NCI-H345 treated with DMSO at 0.1 percent for 48 hours (cell line): Measurements from ENCODE around the gene HK2.
A peak's percentile ranks its signal among the peaks of the same experiment; 100 is the strongest.
"Not testable (repeated sequence)": the region's sequence is repeated elsewhere in the genome, so short reads cannot be mapped to it uniquely, and the experiment has no call there.

Experiments used
- DNase-seq: peaks from one replicate; lab custom pipeline; 2025; ENCODE audit not compliant: unreplicated experiment; lab: John Stamatoyannopoulos, UW

HK2 gene

DNA sequence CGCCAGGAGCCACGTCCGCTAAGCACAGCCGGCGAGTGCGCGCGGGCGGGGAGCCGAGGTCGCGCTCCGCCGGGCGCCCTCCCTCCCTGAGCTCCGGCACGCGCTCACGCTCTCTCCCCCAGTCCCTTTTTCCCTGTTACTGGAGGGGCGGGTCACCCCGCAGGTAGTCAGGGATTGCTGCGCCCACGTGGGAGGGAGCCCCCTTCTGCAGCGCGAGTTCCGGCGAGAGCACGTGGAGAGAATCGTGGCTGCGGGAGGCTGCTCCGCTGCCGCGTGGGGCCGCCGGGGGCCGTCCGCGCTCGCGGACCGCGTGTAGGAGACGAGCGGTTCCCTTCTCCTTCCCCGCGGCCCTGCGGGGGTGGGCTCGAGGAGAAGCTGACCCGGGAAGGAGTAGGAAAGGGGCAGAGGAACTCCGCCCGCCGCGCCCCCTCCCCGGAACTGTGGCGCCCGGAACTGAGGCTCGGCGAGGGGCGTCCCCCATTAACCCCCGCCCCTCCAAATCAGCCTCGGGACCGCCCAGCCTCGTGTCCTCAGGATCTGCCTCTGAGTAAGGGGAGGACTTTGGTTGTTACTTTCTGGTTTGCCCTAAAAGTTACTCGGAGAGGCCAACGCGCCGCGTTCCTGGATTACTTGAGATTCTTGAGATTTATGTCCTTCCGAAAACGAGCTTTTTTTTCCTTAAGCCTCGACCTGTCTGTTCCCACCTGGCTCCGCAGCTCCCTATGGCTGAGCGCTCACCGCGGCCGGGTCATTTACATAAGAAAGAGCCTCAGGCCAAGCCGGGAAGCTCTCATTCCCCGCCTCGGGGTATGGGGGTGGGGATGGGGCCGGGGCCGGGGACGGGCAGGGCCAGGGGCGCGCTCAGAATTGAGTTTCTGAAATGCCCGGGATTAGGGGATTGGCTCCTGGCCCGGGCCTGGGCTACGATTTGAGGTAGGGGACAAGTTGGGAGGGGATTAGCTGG lies 1.1 kb downstream of the HK2 start:
- DNase-seq: peak; percentile 40

DNA sequence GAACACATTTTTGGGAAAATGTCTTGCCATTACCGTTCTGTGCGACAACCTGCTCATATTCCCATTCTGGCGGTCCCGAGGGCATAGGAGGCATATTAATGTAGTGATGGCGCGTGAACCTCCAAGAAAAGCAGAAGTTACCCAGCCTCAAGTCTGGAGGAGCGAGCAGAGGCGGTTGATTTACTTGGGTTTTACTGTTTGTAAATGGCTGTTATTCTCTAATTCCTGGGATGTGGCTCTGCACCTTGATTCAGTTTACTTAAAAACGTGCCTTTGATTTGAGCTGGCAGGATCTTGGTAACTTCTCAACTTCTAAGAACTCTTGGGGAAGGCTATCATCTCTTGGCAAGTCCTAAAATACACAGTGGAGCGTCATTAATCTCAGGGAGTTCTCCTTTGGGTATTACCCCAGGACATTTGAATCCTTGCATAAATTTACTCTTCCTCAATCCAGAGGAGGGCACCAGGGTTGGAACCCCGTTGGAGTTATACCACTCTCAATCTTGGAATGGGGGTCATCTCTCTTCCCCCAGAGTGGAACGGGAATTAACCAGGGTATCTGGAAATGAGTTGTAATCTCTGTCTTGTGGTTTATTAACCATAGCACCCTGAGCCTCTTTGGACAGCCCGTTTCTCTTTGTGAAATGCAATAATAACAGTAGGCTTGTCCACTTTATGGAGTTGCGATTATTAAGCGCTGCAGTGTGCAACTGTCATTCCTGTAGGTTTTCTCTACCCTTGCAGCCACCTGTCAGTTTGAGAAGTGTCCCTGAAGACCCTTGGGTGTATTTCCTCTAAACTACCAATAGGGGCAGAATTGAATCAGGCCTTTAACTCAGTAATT lies 2.1 kb downstream of the HK2 start:
- peak; percentile 81 for DNase-seq

DNA sequence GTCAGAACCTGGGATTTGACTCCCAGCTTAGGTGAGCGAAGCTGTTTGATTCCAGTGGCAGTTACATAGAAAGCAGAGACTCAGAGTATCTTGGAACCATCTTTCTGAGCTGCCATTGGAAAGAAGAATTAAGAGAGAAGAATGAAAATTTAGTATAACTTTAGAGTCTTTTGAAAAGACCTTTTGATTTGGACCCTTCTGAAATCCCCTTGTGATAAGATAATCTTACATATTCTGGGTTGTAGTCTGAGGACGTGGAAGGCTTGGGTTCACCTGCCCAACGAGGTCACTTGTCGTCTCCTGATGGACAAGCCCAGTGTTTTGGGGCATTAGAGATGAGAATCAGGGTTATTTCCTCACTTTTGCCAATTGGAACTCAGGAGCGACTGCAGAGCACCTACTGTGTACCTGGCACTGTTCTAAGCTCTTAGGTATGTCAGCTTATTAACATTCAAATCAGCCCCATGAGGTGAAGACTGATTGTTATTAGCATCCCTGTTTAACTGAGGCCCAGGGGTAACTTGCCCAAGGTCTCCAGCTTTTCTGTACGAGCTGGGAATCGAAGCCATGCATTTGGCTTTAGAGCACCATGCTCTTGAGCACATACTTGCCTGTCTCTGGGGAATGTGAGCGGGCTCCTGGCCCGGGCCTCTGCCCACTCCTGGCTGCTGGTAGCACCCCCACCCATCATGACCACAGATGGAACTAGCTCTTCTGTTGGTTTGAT lies 2.9 kb downstream of the HK2 start:
- no peak for DNase-seq

DNA sequence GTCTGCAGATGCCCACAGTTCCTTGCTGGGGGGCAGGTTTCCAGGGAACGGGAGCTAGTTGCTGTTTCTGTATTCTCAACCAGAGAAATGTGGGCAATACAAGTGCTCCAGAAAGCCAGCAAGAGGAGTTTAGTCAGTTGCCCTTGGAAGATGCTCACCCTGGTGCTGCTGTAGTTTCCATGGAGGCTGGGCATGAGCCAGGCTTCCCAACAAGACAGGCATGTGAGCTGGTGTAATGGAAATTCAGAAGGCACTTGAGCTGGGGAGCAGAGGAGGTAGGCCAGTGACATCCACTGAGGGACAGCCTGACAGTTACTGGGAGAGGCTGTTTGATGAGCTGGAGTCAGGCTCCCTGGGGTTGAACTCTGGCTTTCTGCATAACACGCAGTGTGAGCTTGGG lies 7.7 kb downstream of the HK2 start:
- no peak for DNase-seq

DNA sequence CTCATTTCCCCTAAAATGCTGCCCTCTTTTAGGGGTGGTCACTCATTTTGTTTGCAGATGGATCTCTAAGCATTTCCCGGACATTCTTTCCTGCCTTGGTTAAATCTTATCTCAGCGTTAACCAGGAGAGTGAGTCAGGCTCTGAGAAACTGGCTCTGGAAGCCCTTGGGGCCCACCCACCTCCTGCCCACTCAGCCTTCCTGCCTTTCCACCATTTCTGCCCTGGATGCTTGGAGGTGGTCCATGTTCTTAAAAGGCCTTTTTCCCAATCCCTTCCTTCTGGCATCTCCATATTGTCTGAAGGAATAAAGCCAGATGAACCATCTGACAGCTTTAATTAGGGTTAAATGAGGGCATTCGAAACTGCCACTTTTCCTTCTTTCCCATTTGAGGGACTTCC lies 9.5 kb downstream of the HK2 start:
- DNase-seq: no peak

DNA sequence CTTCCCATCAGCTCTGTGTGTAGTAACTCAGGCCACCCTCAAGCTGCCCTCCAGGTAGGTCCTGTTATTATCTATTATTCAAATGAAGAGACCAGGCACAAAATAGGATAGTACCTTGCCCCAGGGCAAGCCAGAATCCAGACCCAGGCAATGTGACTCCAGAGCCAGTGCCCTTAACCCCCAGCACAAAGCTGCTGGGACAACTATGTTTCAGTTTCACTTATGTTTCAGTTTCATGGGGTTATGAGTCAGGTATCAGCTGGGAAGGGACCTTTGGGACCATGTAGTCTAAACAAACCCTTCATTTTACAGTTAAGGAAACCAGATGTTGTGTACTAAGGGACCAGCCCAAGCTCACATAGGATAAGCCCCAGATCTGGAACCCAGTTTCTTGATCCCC lies 10.0 kb downstream of the HK2 start:
- DNase-seq: no peak

DNA sequence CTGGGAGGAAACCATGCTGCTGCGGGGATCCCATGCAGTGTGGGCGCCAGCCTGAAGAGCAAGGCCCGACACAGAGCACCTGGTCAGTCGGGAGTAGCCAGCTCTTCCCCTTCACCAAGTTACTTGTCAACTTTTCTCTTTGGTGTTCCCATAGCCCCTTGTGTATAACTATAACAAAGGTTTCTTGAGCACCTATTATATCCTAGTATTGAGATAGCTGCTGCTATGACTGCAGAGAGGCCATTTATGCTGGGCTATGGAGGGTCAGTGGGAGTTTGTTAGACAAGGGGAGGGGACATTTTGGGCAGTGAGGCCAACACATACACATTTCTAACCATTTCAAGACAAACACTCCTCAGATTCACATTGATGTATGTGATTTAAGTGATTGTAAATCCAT lies 10.8 kb downstream of the HK2 start:
- DNase-seq: no peak

DNA sequence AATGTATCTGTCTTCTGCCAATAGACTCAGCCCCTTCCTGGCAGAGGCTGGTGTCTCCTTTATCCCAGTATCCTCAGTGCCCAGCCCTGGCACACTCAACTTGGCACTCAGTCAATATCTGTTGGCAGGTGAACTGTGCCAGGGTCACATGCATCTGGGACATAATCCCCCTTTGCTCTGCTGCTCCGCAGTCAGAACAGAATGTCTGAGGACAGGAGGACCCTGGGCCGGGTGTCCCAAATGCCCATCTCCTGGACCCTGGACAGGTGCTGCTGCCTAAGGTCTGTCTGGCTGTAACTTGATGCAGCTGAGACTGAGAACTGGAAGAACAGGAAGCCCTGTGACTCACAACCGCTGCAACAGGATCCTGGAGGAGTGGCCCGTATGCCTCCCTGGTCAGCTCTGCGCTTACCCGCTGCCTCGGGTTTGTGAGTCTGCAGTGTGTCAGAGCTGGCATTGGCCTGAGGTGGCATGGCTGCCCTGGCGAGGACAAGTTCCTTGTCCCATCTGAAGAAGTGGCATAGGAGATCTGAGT lies 11.4 kb downstream of the HK2 start:
- DNase-seq: no peak

DNA sequence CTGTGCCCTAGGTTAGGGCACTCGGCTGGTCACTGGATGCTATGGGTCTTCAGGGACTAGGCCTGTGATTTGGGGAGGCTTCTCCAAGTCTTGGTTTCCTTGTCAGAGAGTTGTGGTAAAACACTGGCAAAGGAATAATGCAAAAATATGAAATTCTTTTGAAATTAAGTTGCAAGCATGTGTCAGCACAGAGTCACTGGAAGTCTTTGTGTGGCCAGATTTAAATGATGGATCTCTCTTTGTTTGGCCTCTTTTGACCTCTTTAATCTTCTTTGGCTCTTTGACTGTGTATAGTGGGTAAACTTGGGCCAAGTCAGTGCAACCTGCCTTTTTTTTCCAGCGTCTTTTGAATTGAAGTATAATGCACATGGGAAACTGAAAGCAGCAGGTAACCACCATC lies 12.1 kb downstream of the HK2 start:
- no peak for DNase-seq

DNA sequence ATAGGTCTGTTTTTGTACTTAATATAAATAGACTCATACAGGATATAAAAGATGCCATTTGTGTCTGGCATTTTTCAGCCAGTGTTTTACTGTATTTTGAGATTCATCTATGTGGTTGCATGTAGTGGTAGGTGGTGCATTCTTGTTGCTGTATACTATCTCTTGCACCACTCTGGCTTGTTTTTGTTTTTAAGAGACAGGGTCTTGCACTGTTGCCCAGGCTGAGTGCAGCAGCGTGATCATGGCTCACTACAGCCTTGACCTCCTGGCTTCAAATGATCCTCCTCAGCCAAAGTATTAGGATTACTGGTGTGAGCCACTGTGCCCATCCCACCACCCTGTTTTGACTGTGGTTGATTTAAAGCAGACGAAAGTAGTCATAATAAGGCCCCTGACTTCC lies 12.6 kb downstream of the HK2 start:
- DNase-seq: no peak

DNA sequence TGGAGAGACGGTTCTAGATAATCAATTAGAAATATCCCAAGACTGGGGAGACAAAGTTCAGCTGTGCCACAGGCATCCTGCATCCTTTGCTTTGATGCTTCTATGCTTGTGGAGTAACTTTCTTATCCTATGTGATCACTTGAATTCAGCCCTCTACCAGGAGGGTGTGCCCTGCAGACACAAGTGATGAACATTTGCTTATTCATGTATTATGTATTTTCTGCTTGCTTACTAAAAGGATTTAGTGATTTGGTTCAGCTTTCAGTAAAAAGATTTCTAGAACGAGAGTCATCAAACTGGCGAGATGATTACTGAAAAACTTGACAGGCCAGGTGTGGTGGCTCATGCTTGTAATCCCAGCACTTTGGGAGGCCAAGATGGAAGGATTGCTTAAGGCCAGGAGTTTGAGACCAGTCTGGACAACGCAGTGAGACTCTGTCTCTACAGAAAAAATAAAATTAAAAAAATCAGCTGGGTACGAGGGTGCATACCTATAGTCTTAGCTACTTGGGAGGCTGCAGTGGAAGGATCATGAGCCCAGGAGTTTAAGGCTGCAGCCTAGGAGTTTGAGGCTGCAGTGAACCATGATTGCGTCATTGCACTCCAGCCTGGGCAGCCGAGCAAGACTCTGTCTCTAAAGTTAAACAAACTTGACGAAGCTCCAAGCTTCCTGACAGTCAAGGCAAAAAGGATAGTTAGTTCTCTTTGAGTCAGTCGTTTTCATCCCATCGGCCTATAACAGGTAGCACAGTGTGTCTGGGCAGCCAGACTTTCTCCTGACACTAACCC lies 13.3 kb downstream of the HK2 start:
- no peak for DNase-seq

DNA sequence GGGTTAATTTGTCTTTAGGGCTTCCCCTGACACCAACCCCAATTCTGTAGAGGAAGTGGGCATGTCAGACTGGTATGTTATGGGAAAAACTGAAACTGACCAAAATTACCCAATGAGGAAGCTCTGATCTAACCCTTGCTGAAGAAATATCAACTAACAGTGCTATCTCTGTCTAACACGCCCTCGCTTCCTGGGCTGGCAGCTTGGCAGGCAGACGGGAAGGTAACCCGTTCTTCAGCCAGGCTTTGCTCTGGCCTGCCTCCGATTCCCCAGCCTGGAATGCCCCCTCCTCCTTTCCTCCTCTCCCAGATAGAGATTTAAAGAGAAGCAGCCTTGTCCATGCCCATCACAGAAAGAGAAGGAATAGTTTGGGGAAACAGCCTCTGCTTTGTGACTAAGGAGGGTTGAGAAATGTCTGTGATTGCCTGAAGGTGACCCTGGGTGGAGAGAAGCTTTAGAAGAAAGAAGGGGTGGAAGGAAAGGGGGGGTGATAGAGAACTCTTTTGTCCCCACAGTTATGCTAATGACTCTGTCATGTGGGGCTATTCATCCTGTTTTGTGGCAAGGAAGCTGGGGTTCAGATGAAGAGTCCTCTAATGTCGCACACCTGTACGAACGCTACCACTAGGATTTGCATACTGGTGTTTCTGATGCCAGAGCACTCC lies 15.4 kb downstream of the HK2 start:
- no peak for DNase-seq

DNA sequence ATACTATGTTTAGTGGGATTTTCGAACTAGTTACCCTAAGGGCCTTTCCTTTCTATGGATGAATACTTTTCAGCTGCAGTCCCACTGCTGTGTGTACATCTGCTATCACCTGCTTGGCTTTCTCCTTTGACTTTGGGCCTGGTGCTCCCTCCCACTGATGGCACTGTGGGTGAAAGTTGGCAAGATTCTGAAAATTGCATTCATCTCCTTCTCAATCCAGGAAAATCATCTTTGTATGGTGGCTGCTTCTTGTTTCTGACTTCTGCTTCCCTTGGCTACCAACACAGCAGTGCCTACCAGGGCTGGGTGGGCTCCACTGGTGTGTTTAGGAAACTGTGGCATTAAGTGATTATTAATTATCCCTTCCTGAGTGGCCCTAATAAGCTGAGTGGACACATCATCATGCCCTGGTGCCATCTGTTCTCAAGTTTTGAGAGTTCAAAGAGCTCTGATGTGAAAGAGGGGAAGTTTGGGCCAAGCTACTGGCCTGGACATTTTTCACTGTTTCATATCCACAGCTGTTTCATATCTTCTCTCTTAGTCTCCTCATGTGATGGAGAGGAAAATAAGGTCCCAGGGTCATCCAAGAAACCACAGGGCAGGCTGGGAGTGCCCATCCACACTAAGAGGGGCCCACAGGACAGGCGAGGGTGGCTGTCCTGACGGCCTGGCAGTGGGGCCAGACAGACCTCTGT lies 16.7 kb downstream of the HK2 start:
- no peak for DNase-seq

DNA sequence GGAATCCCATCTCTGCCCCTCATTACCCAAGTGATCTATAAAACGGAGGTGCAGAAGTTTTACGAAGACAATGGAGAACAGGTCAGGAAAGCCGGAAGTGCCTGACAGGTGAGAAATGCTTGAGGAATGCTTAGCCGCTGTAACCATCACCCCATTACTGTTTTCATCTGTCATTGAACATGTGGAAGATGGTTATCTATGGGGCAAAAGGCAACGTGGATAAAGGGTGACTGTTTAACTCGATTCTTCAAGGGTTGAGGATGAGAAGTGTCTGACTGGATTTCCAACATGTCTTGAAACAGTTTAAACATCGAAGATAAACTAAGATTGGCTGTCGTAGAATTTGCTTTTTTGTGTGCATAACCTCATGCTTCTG lies 17.3 kb downstream of the HK2 start:
- no peak for DNase-seq

DNA sequence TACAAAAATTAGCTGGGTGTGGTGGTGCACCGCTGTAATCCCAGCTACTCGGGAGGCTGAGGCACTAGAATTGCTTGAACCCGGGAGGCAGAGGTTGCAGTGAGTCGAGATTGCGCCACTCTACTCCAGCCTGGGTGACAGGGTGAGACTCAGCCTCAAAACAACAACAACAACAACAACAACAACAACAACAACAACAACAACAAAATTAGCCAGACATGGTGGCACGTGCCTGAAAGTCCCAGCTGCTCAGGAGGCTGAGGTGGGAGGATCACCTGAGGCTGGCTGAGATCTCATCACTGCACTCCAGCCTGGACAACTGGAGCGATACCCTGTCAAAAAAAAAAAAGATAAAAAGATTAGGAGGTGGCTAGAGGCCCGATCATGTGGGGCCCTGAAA lies 19.4 kb downstream of the HK2 start:
- DNase-seq: not testable (repeated sequence)

DNA sequence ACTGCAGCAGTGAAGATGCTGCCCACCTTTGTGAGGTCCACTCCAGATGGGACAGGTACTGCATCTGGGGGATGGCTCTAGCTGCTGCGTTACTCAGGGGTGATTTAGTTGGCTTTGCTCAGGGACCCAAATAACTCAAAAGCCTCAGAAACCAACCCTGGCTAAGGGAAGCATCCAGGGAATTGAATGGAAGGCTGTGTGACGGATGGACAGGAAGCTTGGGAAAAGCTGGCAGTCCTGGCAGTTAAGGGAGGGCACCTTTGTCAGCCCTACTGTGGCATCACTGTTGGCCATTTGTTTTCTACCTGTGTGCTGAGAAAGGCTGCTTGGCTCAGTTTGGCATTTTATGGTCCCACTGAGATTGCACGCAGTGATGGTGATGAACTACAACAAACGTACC lies 20.5 kb downstream of the HK2 start:
- DNase-seq: no peak

DNA sequence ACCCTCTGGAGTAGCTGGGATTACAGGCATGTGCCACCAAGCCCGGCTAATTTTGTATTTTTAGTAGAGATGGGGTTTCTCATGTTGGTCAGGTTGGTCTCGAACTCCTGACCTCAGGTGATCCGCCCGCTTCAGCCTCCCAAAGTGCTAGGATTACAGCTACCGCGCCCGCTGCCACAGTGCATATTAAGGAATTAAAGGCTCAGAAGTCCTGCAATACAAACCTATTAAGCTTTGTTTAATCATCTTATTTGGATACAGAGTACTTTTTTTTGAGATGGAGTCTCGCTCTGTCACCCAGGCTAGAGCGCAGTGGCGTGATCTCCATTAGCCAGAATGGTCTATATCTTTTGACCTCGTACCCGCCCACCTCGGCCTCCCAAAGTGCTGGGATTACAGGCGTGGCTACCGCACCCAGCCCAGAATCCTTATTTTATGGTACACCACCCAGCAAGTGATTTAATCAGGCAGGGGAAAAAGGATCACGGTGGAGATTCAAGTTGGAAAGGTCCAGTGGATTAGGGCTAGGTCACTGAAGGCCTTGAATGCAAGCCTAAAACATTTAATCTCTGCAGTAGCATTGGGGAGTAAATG lies 21.3 kb downstream of the HK2 start:
- DNase-seq: not testable (repeated sequence)

DNA sequence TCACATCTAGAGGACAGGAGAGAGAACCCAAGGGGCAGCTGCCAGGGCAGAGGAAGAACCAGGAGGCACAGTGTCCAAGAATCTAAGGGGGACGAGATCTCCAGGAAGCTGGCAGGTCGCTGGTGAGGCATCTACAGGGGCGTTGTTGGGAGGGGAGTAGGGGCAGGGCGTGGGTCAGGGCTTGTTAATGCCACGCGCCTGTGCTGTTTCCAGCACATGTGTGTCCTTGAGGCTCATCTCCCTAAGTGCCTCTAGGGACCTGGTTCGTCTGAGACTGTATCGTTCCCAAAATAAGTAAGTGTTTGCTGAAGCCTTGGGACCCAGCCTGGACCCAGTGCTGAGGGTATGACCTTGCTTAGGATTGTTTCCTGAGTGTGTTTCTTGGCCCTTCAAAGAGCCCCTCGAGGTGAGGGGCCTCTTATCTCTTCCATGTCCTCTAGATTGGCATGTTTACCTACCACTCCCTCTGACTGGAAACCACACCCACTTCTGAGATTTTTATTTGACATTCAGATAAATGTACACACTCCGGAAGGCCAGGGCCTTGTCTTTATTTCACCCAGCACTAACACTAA lies 22.2 kb downstream of the HK2 start:
- no peak for DNase-seq

DNA sequence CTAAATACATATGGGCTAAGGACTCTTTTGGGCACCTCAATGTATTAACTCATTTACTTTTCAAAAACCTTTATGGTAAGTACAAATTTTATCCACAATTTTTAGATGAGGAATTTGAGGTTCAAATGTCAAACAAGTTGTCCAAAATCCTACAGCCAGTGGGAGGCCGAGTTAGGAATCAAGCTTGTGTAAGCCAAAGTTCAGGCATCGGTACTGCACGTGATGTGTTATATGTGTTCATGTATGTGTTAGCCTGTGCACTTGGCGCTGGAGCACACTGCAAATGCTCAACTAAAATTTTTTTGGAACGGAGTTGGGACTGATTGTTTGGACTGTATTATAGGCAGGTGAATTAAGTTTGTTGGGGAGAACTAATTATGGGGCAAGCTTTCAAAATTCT lies 22.7 kb downstream of the HK2 start:
- DNase-seq: no peak
